ENCODE results near the gene SCP2. TPM values are rescaled to one million over a fixed set of nuclear protein-coding genes. Genes with fewer than 3 reads are reported as not detected.
A peak's percentile ranks its signal among the peaks of the same experiment; 100 is the strongest.

Gene SCP2
- total and polyA plus RNA-seq, 9 donors = 69.7 to 85.3 (median 75.2) TPM

DNA sequence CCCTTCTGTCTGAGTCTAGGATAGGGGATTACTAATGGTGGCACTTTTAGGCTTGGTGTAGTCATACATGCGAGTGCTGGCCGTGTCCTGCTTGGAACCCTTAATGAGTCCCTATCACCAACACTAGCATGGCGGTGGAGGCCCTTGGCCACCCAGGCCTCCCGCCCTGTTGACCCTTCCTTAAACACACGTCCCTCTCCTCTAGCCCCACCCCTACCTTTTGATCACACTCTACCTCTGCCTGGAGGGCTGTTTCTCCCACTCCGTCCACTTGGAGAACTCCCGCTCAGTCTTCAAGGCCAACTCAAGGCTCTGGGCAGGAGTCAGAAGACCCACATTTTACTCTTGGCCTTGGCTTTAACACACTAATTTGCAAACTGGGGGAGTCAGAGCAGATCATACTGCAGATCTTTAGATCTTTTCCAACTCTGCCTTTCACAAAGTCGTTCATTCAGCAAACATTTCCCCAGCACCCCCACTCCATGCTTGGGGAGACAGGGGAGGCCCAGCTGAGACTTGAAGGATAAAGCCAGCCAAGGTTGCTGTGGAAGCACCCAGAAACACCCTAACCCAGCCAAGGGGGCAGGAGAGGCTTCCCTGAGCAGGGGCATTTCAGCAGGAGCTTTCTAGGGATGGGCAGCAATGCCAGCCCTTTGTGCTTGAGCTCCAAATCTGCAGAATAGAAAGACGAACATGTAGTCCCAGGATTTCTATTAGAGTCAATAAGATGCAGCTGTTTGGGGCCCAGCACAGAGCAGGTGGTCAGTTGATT is 136.9 kb downstream of the SCP2 start:
- Histone ChIP-seq H3K9me3 (replicated peaks; ENCODE audit: control insufficient read depth, low read depth, low read length) (no peaks in the 10 kb centered on the region), H3K4me1 (ENCODE audit: control insufficient read depth, insufficient read depth, low read length) (peaks cover 40% of the 10 kb centered on the region), H3K36me3 (ENCODE audit: control insufficient read depth, insufficient read depth, low read length) (no peaks in the 10 kb centered on the region), H3K27ac (ENCODE audit: low read length) (no peak overlapping the region), H3K4me3 (ENCODE audit: low read length) (no peak overlapping the region), H3K27me3 (ENCODE audit: control insufficient read depth, insufficient read depth, low read length) (peaks cover 29% of the 10 kb centered on the region)
- no peak for DNase-seq
- 85% methylated on average over 8 of the region's 9 CpGs for WGBS (ENCODE audit: insufficient coverage)

DNA sequence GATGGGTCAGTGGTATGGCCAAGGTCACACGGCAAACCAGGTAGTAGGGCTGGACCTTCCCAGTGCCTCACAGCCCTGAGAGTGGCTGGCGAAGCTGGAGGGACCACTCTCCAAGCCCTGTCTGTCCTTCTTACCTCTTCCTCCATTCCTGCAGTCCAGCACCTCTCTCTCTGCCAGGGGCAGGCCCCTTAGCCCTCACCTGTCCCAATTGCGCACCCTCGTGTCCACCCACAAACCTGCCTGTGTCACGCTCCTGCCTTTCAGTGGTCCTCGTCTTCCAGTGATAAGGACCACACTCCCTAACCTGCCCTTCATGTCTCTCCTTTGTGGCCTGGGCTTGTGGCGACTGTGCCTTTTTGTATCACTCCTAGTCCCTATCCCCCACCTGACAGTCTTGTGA is 138.3 kb downstream of the SCP2 start:
- 88% methylated on average over 6 of the region's 7 CpGs for WGBS (ENCODE audit: insufficient coverage)
- Histone ChIP-seq H3K36me3 (ENCODE audit: control insufficient read depth, insufficient read depth, low read length) (no peaks in the 10 kb centered on the region), H3K27me3 (ENCODE audit: control insufficient read depth, insufficient read depth, low read length) (peaks cover 29% of the 10 kb centered on the region), H3K9me3 (replicated peaks; ENCODE audit: control insufficient read depth, low read depth, low read length) (no peaks in the 10 kb centered on the region), H3K27ac (ENCODE audit: low read length) (no peak overlapping the region), H3K4me1 (ENCODE audit: control insufficient read depth, insufficient read depth, low read length) (peaks cover 40% of the 10 kb centered on the region), H3K4me3 (ENCODE audit: low read length) (no peak overlapping the region)
- no peak for DNase-seq

GRCh38 chr1:53066488-53066887 is 139.4 kb downstream of the SCP2 start:
- Histone ChIP-seq H3K27ac (ENCODE audit: low read length) (no peak overlapping the region), H3K4me1 (ENCODE audit: control insufficient read depth, insufficient read depth, low read length) (peaks cover 39% of the 10 kb centered on the region), H3K9me3 (replicated peaks; ENCODE audit: control insufficient read depth, low read depth, low read length) (no peaks in the 10 kb centered on the region), H3K36me3 (ENCODE audit: control insufficient read depth, insufficient read depth, low read length) (peaks cover 2% of the 10 kb centered on the region), H3K27me3 (ENCODE audit: control insufficient read depth, insufficient read depth, low read length) (peaks cover 24% of the 10 kb centered on the region), H3K4me3 (ENCODE audit: low read length) (no peak overlapping the region)
- peak; percentile 51 for DNase-seq
- WGBS (ENCODE audit: insufficient coverage) = 52% methylated on average over 4 of the region's 6 CpGs

DNA sequence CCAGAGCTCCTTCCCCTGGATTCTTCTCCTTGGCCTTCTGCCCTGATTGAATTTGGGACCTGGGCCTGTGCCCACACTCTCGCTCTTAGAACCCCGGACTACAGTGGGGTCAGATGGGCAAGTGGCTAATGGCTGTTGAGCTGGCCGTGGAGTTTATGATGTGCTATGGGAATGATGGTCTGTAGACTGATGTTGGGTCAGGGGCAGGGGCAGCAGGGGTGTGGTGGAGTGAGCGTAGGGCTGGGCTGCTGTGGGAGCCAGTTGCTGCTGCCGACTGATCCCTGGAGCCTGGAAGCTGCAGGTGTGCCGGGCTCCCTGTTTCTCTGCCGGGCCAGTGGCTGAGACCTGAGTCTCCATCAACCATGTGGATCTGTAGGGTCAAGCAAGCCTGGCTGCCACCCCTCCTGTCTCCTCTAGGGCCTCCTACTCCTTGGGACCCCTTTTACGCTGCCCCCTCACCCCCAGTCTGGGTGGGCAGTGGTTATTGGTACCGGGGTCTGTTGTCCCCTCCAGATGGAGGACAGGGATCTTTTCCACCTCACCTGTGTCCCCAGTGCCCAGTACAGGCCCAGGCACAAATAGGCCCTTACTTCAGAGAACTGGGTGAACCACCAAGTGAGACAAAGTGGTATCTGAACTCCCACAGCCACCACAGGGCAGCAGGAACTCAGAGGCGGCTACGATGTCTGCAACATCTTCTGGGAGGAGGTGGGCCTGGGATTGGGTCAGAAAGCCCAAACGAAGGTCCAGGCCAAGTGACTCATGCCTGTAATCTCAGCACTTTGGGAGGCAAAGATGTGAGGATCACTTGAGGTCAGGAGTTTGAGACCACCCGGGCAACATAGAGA is 140.0 kb downstream of the SCP2 start:
- H3K4me1 ChIP-seq (ENCODE audit: control insufficient read depth, insufficient read depth, low read length) = peaks cover 35% of the 10 kb centered on the region
- DNase-seq = no peak

GRCh38 chr1:53067886-53068285 is 140.8 kb downstream of the SCP2 start:
- no peak for DNase-seq
- no CpG with 5 or more reads among the region's 2 CpGs for WGBS (ENCODE audit: insufficient coverage)

More for the DNA sequence above, 140.0 kb downstream of the SCP2 start:
- Histone ChIP-seq H3K36me3 (ENCODE audit: control insufficient read depth, insufficient read depth, low read length) (peaks cover 2% of the 10 kb centered on the region), H3K27ac (ENCODE audit: low read length) (no peak overlapping the region), H3K4me3 (ENCODE audit: low read length) (no peak overlapping the region), H3K9me3 (replicated peaks; ENCODE audit: control insufficient read depth, low read depth, low read length) (no peaks in the 10 kb centered on the region), H3K27me3 (ENCODE audit: control insufficient read depth, insufficient read depth, low read length) (peaks cover 21% of the 10 kb centered on the region)
- WGBS (ENCODE audit: insufficient coverage) = 64% methylated on average over 9 of the region's 13 CpGs

GRCh38 chr1:53068314-53069099 is 141.4 kb downstream of the SCP2 start:
- 94% methylated on average over 5 of the region's 7 CpGs for WGBS (ENCODE audit: insufficient coverage)
- Histone ChIP-seq H3K27ac (ENCODE audit: low read length) (no peak overlapping the region), H3K4me1 (ENCODE audit: control insufficient read depth, insufficient read depth, low read length) (peaks cover 24% of the 10 kb centered on the region), H3K36me3 (ENCODE audit: control insufficient read depth, insufficient read depth, low read length) (peaks cover 2% of the 10 kb centered on the region), H3K9me3 (replicated peaks; ENCODE audit: control insufficient read depth, low read depth, low read length) (no peaks in the 10 kb centered on the region), H3K27me3 (ENCODE audit: control insufficient read depth, insufficient read depth, low read length) (peaks cover 8% of the 10 kb centered on the region), H3K4me3 (ENCODE audit: low read length) (no peak overlapping the region)
- no peak for DNase-seq

More at GRCh38 chr1:53067886-53068285, 140.8 kb downstream of the SCP2 start:
- Histone ChIP-seq H3K4me1 (ENCODE audit: control insufficient read depth, insufficient read depth, low read length) (peaks cover 28% of the 10 kb centered on the region), H3K27ac (ENCODE audit: low read length) (no peak overlapping the region), H3K4me3 (ENCODE audit: low read length) (no peak overlapping the region), H3K36me3 (ENCODE audit: control insufficient read depth, insufficient read depth, low read length) (peaks cover 2% of the 10 kb centered on the region), H3K9me3 (replicated peaks; ENCODE audit: control insufficient read depth, low read depth, low read length) (no peaks in the 10 kb centered on the region), H3K27me3 (ENCODE audit: control insufficient read depth, insufficient read depth, low read length) (peaks cover 14% of the 10 kb centered on the region)

GRCh38 chr1:53069265-53069662 is 142.2 kb downstream of the SCP2 start:
- Histone ChIP-seq H3K4me1 (ENCODE audit: control insufficient read depth, insufficient read depth, low read length) (peaks cover 23% of the 10 kb centered on the region), H3K27me3 (ENCODE audit: control insufficient read depth, insufficient read depth, low read length) (peaks cover 3% of the 10 kb centered on the region), H3K4me3 (ENCODE audit: low read length) (no peak overlapping the region), H3K9me3 (replicated peaks; ENCODE audit: control insufficient read depth, low read depth, low read length) (no peaks in the 10 kb centered on the region), H3K36me3 (ENCODE audit: control insufficient read depth, insufficient read depth, low read length) (peaks cover 2% of the 10 kb centered on the region), H3K27ac (ENCODE audit: low read length) (no peak overlapping the region)
- no peak for DNase-seq
- 83% methylated on average over 7 of the region's 7 CpGs for WGBS (ENCODE audit: insufficient coverage)

- WGBS (ENCODE audit: insufficient coverage) = 92% methylated on average over 31 of the region's 31 CpGs
- peaks cover 1% of the 10 kb centered on the region for H3K27me3 ChIP-seq (ENCODE audit: control insufficient read depth, insufficient read depth, low read length)
- no peak overlapping the region for H3K27ac ChIP-seq (ENCODE audit: low read length)
These were observed 142.7 kb downstream of the SCP2 start for GRCh38 chr1:53069663-53070327.

GRCh38 chr1:53070621-53071020 is 143.5 kb downstream of the SCP2 start:
- no peaks in the 10 kb centered on the region for H3K27me3 ChIP-seq (ENCODE audit: control insufficient read depth, insufficient read depth, low read length)
- peaks cover 2% of the 10 kb centered on the region for H3K36me3 ChIP-seq (ENCODE audit: control insufficient read depth, insufficient read depth, low read length)
- WGBS (ENCODE audit: insufficient coverage) = 99% methylated on average over 7 of the region's 12 CpGs
- no peaks in the 10 kb centered on the region for H3K9me3 ChIP-seq (replicated peaks; ENCODE audit: control insufficient read depth, low read depth, low read length)
- no peak overlapping the region for H3K4me3 ChIP-seq (ENCODE audit: low read length)
- H3K4me1 ChIP-seq (ENCODE audit: control insufficient read depth, insufficient read depth, low read length) = peaks cover 24% of the 10 kb centered on the region
- H3K27ac ChIP-seq (ENCODE audit: low read length) = no peak overlapping the region
- no peak for DNase-seq

More at GRCh38 chr1:53069663-53070327, 142.7 kb downstream of the SCP2 start:
- H3K4me3 ChIP-seq (ENCODE audit: low read length) = no peak overlapping the region
- no peak for DNase-seq
- peaks cover 2% of the 10 kb centered on the region for H3K36me3 ChIP-seq (ENCODE audit: control insufficient read depth, insufficient read depth, low read length)
- no peaks in the 10 kb centered on the region for H3K9me3 ChIP-seq (replicated peaks; ENCODE audit: control insufficient read depth, low read depth, low read length)
- H3K4me1 ChIP-seq (ENCODE audit: control insufficient read depth, insufficient read depth, low read length) = peaks cover 24% of the 10 kb centered on the region

Measured in muscle of leg (tissue), 11 donors.